GM19397 (cell line): ENCODE data around the gene TJAP1.
"Not testable (repeated sequence)": the region's sequence is repeated elsewhere in the genome, so short reads cannot be mapped to it uniquely, and the experiment has no call there.

Source experiments
- ATAC-seq: cut with Tn5 transposase; IDR thresholded peaks from one replicate; pipeline ENCODE4 v1.9.1; 2021; ENCODE audit warnings: mild to moderate bottlenecking, moderate library complexity; ENCODE audit not compliant: unreplicated experiment

The TJAP1 gene

DNA sequence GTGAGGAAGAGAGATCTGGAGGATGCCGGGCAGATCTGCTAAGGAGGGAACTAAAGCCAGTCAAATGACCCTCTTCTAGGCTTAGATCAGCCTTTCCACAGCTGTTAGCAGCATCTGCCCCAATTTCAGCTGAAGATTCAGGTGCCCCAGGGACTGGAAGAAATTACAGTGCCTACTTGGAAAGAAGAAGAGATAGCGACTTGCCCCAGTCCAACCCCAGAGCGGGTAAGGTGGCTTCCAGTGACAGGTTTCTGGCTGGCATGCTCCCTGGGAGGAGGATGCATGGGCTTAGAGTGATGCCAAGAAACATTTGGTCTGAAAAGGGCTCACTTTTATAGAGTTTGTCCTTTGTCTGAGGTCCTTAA is 620 bp downstream of the TJAP1 start:
- no peak for ATAC-seq

- ATAC-seq: no peak
These were observed 3.7 kb downstream of the TJAP1 start for GRCh38 chr6:43481075-43481474.

DNA sequence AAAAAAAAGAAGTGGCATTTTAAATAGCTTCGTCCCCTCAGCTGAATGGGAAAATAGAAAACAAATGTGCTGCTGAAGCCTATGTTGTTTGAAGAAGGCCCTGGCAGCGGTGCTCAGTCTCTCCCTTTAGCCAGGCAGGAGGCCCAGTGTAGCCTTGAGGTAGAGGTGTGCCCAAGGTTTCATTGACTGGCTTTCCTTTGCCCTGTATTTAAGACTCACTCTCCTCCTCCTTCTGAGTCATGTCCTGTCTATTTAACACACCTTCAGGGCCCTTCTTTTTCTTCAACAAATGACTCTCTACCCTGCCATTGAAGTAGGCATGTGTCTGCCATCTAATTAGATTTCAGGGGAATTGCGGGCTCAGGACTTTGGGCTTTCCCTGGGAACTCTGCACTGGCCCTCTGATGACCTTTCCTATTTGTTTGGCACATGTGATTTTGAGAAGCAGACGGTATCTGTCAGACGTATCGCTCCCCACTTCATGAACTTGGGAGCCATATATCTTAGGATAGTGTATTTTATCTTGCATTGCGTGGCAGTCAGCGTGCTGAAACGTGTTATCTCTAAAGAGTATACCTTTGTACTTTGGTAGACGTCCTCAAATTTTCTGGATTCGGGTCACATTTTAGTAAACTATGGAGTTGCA is 4.3 kb downstream of the TJAP1 start:
- no peak for ATAC-seq

- no peak for ATAC-seq
These were observed 11.4 kb downstream of the TJAP1 start for GRCh38 chr6:43488667-43489276.

- no peak for ATAC-seq
These were observed 12.1 kb downstream of the TJAP1 start for GRCh38 chr6:43489277-43490072.

GRCh38 chr6:43490523-43490939 is 13.2 kb downstream of the TJAP1 start:
- ATAC-seq: no peak

- ATAC-seq: no peak
These were observed 14.6 kb downstream of the TJAP1 start for GRCh38 chr6:43491750-43492661.

DNA sequence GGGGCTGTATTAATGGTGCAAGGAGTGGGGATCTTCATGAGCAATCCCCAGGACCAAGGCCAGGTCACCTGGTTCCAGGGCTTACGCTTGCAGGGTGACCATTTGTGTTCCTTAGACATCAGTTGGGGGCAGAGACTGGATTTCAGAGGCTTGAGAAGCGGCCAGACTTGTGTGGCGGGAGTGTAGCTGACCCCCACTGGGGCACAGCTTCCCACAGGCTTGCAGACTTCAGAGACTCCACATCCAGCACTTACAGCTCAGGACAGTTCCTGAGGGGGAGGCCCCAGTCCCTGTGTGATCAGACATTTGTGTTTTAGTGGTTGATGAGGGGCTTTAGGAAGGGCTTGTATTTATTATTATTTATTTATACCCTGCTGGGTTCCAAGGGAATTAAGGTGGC is 15.3 kb downstream of the TJAP1 start:
- no peak for ATAC-seq

DNA sequence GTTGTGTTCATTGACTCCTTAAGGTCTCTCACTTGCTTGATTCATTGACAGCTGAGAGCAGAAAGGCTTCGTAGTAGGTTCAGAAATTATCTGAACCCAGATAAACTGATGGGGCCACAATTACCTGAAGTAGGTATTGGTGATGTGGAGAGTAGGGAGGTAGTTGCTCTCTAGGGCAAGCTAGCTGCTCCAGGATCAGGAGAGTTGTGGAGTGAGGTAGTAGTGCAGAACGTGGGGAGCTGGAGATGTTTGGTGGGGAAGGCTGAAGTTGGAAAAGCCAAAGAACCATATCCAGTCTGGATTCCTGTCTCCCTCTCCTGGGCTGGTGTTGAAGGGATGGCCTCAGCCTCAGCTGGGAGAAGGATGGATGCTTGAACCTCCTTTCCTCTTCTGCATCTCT is 15.9 kb downstream of the TJAP1 start:
- ATAC-seq: no peak

- no peak for ATAC-seq
These were observed 16.5 kb downstream of the TJAP1 start for GRCh38 chr6:43493833-43494232.

DNA sequence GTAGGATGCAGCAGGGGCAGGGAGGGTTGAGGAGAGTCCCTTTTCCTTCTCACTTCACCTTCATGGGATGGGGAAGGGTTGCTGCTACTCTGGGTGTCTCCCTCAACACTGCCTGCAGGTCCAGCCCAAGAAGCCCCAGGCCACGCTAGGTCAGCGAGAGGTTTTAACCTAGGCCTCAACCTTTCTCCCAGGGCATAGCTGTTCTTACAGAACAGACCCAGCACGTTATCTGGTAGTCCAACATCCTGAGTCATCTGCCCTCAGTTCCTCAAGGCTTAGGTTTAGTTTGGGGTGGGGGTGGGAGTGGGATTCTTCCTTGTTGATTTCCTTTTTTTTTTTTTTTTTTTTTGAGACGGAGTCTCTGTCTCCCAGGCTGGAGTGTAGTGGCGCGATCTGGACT is 17.0 kb downstream of the TJAP1 start:
- ATAC-seq: no peak

DNA sequence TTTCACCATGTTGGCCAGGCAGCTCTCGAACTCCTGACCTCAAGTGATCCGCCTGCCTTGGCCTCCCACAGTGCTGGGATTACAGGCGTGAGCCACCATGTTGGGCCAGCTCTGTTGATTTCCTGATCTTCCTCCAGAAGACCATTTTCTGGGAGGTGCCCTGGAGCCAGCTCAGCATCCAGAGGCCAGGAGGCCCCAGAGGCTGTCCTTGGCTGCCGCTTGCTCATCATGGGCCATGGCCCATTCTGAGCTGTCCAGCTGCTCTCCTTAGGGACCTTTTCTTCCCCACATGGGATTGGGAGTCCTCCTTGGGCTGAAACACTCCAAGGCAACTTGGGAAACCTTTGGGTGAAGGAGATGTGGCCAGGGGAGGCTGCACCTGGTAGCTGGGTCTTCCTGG is 17.4 kb downstream of the TJAP1 start:
- ATAC-seq: no peak

DNA sequence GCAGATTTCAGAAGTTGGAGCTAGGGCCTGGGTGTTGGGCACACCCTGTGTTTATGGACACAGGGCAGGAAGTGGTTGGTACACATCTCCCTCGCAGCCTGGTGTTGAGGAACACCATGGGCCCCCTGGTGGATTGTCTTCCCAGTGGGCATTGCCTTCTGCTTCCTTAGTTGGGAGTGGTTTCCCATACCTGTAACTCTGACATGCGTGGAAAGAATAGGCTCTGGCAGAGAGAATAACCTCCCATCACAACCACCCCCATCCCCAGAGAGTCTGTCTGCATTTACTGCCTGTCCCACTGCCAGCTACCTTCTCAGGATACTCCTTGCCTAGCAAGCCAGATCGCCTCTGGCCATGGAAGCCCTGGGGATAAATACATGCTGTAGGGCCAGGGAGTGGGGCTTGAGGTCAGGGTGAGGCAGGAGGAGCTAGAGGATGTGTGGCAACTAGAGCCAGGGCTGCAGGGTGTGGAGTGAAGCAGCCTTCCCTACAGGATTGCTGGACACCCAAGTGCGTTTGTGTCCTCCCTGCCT is 18.1 kb downstream of the TJAP1 start:
- no peak for ATAC-seq

DNA sequence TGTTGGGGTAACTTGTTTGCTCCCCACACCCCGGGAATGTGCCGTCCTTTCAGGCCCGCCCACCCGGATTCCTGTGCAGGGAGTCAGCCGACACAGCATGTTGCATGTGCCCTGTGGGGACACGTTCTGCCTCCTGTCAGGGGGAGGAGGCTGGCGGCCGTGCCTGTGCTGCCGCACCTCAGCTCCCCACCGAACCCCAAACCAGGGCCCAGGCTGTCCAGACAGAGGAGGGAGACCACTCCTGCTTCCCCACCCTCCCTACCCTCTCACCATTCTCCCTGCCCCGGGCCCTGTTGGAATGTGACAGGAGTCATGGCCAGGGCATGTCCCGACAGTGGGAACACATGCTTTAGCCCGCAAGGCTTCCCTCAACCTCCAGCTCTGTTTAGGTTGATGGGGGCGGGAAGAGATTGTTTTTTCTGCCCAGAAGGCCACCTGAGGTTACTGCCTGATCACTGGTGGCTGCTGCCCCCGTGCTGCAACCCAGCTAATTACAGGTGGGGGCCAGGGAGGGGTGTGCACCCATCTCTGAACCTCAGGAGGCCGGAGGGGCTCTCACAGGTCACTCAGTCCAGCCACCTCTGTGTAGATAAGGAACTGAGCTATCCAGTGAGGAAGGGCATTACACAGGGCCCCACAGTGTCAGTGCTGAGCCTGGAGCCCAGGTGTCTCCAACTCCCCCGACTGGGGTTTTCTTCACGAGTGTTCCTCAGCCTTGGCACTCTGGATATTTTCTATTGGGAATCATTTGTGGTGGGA is 19.2 kb downstream of the TJAP1 start:
- ATAC-seq: no peak

GRCh38 chr6:43497129-43497396 is 19.7 kb downstream of the TJAP1 start:
- ATAC-seq: no peak

GRCh38 chr6:43497689-43498088 is 20.3 kb downstream of the TJAP1 start:
- no peak for ATAC-seq

GRCh38 chr6:43498291-43498690 is 20.9 kb downstream of the TJAP1 start:
- not testable (repeated sequence) for ATAC-seq

DNA sequence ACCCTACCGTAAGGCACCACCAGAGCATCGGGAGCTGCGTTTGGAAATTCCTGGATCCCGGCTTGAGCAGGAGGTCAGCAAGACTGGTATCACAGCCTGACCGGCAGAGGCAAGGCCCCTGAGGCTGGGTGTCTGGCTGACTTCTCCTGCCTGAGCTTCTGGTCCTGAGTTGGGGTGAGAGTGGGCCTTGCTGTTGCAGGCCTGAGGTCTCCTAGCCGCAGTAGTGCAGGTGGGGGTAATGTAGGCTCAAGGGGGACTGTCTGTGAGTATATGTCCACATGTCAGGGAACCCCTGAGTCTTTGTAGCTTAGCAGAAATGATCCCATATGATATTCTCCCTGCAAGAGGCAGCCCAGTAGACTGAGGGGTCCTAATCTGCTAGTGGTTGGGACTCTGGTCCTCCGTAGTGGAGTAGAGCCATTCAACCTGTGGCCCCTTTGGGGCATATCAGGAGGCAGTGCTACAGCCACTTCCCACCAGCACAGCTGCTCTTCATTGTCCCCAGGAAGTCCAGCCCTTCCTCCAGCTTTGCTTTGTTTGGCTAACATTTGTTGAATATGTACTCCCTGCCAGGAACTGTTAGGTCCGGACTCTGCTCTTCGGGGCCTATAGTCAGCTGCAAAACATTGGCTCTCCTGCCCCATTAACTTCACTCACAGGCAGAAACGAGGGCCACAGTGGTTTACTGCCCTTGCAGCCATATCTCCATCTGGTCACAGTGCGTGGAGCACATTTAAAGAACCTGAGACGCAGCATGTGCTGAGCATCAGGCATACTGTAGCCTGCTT is 21.9 kb downstream of the TJAP1 start:
- no peak for ATAC-seq

DNA sequence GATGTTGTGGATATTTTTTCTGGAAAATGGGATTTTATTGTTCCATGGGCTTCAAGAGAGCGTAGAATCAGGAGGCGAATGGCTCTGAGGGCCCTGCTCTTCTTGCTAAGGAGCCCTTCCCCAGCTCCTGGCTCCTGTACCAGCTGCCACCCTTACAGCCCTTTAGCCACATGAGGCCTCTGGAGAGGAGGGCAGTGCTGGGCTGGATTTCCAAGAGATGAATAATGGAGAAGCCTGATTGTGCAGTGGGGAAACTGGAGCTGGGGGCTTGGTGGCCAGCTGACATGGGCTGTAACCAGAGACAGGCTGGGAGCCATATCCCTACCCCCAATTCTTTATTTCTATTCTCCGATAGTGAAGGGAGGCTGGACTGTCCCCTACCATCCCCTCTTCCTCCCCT is 23.6 kb downstream of the TJAP1 start:
- no peak for ATAC-seq

DNA sequence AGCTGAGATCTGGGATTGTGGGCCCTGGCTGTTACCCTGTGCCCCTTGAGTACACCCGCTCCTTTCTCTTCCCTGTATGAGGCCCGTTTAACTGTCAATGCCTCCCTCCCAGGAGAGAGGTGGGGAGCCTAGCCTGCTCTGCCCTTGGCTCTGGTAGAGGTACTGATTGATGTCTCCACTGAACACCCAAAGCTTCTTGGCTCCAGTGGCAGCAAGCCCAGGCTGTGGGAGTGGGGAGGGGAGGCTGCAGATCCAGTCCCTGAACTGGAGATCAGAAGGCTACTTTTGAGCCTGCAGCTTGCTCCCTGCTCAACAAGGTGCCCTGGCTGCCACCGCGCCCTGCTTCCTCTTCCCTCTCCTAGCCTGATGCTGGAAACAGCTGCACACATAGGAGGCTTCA is 25.3 kb downstream of the TJAP1 start:
- ATAC-seq: no peak
